Embryonic facial prominence (tissue), 1 donor: ENCODE measurements around the gene FGD2.
"Not testable (repeated sequence)": the region's sequence is repeated elsewhere in the genome, so short reads cannot be mapped to it uniquely, and the experiment has no call there.

Experiments used
- DNase-seq: peaks from one replicate; pipeline ENCODE4 v3.0.0-alpha.2; 2016; ENCODE audit errors: extremely low spot score

Gene FGD2

GRCh38 chr6:37039958-37040357 lies 34.5 kb downstream of the FGD2 start:
- no peak for DNase-seq

- DNase-seq: no peak
These were observed 36.1 kb downstream of the FGD2 start for GRCh38 chr6:37041521-37041920.

- DNase-seq: no peak
These were observed 36.7 kb downstream of the FGD2 start for GRCh38 chr6:37042150-37042549.

- DNase-seq: not testable (repeated sequence)
These were observed 37.6 kb downstream of the FGD2 start for GRCh38 chr6:37043091-37043490.

GRCh38 chr6:37047346-37047688 lies 41.9 kb downstream of the FGD2 start:
- DNase-seq: no peak

GRCh38 chr6:37047689-37048402 lies 42.4 kb downstream of the FGD2 start:
- no peak for DNase-seq

GRCh38 chr6:37048403-37048850 lies 43.0 kb downstream of the FGD2 start:
- DNase-seq: no peak

- DNase-seq: no peak
These were observed 43.6 kb downstream of the FGD2 start for GRCh38 chr6:37048851-37049757.

- DNase-seq: no peak
These were observed 44.2 kb downstream of the FGD2 start for GRCh38 chr6:37049758-37050044.

GRCh38 chr6:37050045-37050853 lies 44.8 kb downstream of the FGD2 start:
- DNase-seq: no peak

GRCh38 chr6:37050854-37051137 lies 45.3 kb downstream of the FGD2 start:
- no peak for DNase-seq

- DNase-seq: peak; percentile 52
These were observed 45.9 kb downstream of the FGD2 start for GRCh38 chr6:37051138-37052026.

- no peak for DNase-seq
These were observed 46.7 kb downstream of the FGD2 start for GRCh38 chr6:37052027-37052628.

GRCh38 chr6:37053683-37054082 lies 48.2 kb downstream of the FGD2 start:
- no peak for DNase-seq

- DNase-seq: no peak
These were observed 48.7 kb downstream of the FGD2 start for GRCh38 chr6:37054171-37054570.

GRCh38 chr6:37054580-37054979 lies 49.1 kb downstream of the FGD2 start:
- no peak for DNase-seq

GRCh38 chr6:37056112-37056403 lies 50.6 kb downstream of the FGD2 start:
- DNase-seq: no peak

- no peak for DNase-seq
These were observed 51.1 kb downstream of the FGD2 start for GRCh38 chr6:37056439-37057127.

- no peak for DNase-seq
These were observed 51.6 kb downstream of the FGD2 start for GRCh38 chr6:37057128-37057471.

- DNase-seq: no peak
These were observed 52.2 kb downstream of the FGD2 start for GRCh38 chr6:37057678-37058077.

- DNase-seq: no peak
These were observed 52.7 kb downstream of the FGD2 start for GRCh38 chr6:37058084-37058586.
